PC-9 (cell line): ENCODE data around the gene MAN2C1. TPM values are rescaled to one million over a fixed set of nuclear protein-coding genes. Genes with fewer than 3 reads are reported as not detected.

ENCODE experiments used
- BruUV-seq: library from RNA; stranded (reverse); fragments of 400-500 nt; replicated peaks from 2 replicates; lab custom pipeline; 2021; lab: Mats Ljungman, UMichigan
- CTCF ChIA-PET: fragments of 300-600 bp; sonication (Branson Sonifier 250); formaldehyde crosslinking; loops from one replicate; lab custom pipeline; 2022; ENCODE audit warnings: antibody characterized with exemption; lab: Charles Lee
- POLR2A ChIA-PET: fragments of 300-600 bp; sonication (Branson Sonifier 250); formaldehyde crosslinking; loops from one replicate; lab custom pipeline; 2022; ENCODE audit warnings: antibody characterized with exemption; ENCODE audit not compliant: unreplicated experiment; lab: Charles Lee
- DNase-seq, 2 experiments: peaks; one replicate each; pipeline versions ENCODE4 v3.0.0 to v3.0.0-alpha.2; 2015 to 2022; ENCODE audit warnings: mixed read lengths in 1 of 2
- H2AFZ ChIP-seq: fragments of 200-600 bp; sonication (generic); 2 replicates; pipeline ENCODE4 v1.8.1; 2017; ENCODE audit warnings: antibody characterized with exemption
- H3F3A ChIP-seq: fragments of 200-600 bp; sonication (generic); 2 replicates; pipeline ENCODE4 v1.8.1; 2017; ENCODE audit warnings: antibody characterized with exemption, mild to moderate bottlenecking, low read depth; ENCODE audit not compliant: insufficient read depth
- H3K27ac ChIP-seq: fragments of 200-600 bp; sonication (generic); 2 replicates; pipeline ENCODE4 v1.6.1; 2016; ENCODE audit warnings: mixed run types
- H3K27me3 ChIP-seq: fragments of 200-600 bp; sonication (generic); 2 replicates; pipeline ENCODE4 v1.6.1; 2016; ENCODE audit warnings: low read depth, mixed run types; ENCODE audit not compliant: insufficient read depth
- H3K36me3 ChIP-seq: fragments of 200-600 bp; sonication (generic); 2 replicates; pipeline ENCODE4 v1.6.1; 2016; ENCODE audit warnings: low read depth, mixed run types
- H3K4me1 ChIP-seq: fragments of 200-600 bp; sonication (generic); replicated peaks from 2 replicates; pipeline ENCODE4 v1.6.1; 2016; ENCODE audit warnings: mixed run types; ENCODE audit not compliant: insufficient read depth
- H3K4me2 ChIP-seq: fragments of 200-600 bp; sonication (generic); 2 replicates; pipeline ENCODE4 v1.6.1; 2017; ENCODE audit warnings: mixed run types
- H3K4me3 ChIP-seq: fragments of 200-600 bp; sonication (generic); 2 replicates; pipeline ENCODE4 v1.6.1; 2016; ENCODE audit warnings: mixed run types
- H3K79me2 ChIP-seq: fragments of 200-600 bp; sonication (generic); 2 replicates; pipeline ENCODE4 v1.6.1; 2017; ENCODE audit warnings: low read depth, mixed run types
- H3K9me2 ChIP-seq: fragments of 200-600 bp; sonication (generic); 2 replicates; pipeline ENCODE4 v1.8.1; 2017; ENCODE audit warnings: mild to moderate bottlenecking; ENCODE audit not compliant: insufficient read depth
- H3K9me3 ChIP-seq: fragments of 200-600 bp; sonication (generic); 2 replicates; pipeline ENCODE4 v1.8.1; 2016; ENCODE audit warnings: low read depth; ENCODE audit not compliant: insufficient read depth
- H4K20me1 ChIP-seq: fragments of 200-600 bp; sonication (generic); 2 replicates; pipeline ENCODE4 v1.8.1; 2017; ENCODE audit not compliant: insufficient read depth
- EZH2 ChIP-seq: fragments of 200-600 bp; sonication (generic); IDR thresholded peaks from 2 replicates; pipeline ENCODE4 v1.8.0; 2017; ENCODE audit warnings: antibody characterized with exemption, low read depth
- intact Hi-C: fragments of 100-400 bp; cut with micrococcal nuclease; formaldehyde crosslinking; loops from one replicate; pipeline ENCODE4 v1.10.0; 2022; ENCODE audit not compliant: unreplicated experiment
- total RNA-seq: library from RNA; stranded (reverse); gene quantifications from 2 replicates; pipeline ENCODE4 v1.2.3, GENCODE V29; 2021
- TF ChIP-seq, protein P1 (sequence below): fragments of 200-600 bp; sonication (generic); conservative IDR thresholded peaks from 2 replicates; pipeline ENCODE4 v1.6.1; 2017; ENCODE audit warnings: mixed run types, antibody characterized with exemption, mild to moderate bottlenecking, moderate library complexity

MAN2C1 gene
- total RNA-seq, 1 experiment from 2014 or later: 94.3 TPM

DNA sequence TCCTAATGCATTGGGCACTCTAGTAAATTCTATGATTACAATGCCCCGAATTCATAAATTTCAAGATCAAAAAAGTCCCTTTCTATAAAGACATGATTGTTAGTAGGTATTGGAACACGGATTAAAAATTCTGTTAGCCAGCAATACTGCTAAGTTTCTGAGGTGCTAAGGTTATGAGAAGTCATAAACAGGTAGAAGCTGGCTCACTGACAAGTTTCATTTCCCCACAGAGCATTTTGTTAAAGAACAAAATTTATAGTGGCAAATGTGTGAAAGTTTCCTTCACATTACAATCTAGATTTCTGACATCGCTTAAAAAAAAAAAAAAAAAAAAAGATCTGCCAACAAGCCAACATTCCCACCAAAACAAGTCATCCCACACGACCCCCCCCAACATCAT is 12.4 kb upstream of the MAN2C1 start:
- Histone ChIP-seq H2AFZ (no peak overlapping the region), H3K4me2 (no peak overlapping the region), H3K79me2 (no peaks in the 10 kb centered on the region), H3K27ac (no peak overlapping the region), H3K4me3 (no peak overlapping the region), H3K36me3 (peaks cover 47% of the 10 kb centered on the region), H4K20me1 (peaks cover 7% of the 10 kb centered on the region; the same call in 1 of the 2 replicates), H3K4me1 (no peaks in the 10 kb centered on the region), H3K9me3 (no peaks in the 10 kb centered on the region), H3K9me2 (no peaks in the 10 kb centered on the region), H3F3A (peaks cover 10% of the 10 kb centered on the region; the same call in 1 of the 2 replicates), H3K27me3 (no peaks in the 10 kb centered on the region)
- ChIA-PET CTCF (no interaction called here), POLR2A (no interaction called here)
- no peak for DNase-seq
- TF ChIP-seq EZH2: no peak
- TF ChIP-seq, protein P1, sequence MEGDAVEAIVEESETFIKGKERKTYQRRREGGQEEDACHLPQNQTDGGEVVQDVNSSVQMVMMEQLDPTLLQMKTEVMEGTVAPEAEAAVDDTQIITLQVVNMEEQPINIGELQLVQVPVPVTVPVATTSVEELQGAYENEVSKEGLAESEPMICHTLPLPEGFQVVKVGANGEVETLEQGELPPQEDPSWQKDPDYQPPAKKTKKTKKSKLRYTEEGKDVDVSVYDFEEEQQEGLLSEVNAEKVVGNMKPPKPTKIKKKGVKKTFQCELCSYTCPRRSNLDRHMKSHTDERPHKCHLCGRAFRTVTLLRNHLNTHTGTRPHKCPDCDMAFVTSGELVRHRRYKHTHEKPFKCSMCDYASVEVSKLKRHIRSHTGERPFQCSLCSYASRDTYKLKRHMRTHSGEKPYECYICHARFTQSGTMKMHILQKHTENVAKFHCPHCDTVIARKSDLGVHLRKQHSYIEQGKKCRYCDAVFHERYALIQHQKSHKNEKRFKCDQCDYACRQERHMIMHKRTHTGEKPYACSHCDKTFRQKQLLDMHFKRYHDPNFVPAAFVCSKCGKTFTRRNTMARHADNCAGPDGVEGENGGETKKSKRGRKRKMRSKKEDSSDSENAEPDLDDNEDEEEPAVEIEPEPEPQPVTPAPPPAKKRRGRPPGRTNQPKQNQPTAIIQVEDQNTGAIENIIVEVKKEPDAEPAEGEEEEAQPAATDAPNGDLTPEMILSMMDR: no peak
- intact Hi-C loops: loop anchor here (10.0 kb wide), 1 partner anchor 54 kb away; no protein-coding TSS in a partner anchor
- BruUV-seq: no TSS peak

GRCh38 chr15:75371901-75372688 is 3.7 kb upstream of the MAN2C1 start:
- Histone ChIP-seq H4K20me1 (peaks cover 27% of the 10 kb centered on the region), H3K9me3 (no peaks in the 10 kb centered on the region), H2AFZ (no peak overlapping the region), H3K9me2 (no peaks in the 10 kb centered on the region), H3K27me3 (no peaks in the 10 kb centered on the region), H3K79me2 (peaks cover 22% of the 10 kb centered on the region), H3K4me1 (peaks cover 24% of the 10 kb centered on the region), H3K4me2 (no peak overlapping the region), H3K4me3 (no peak overlapping the region), H3F3A (peaks cover 33% of the 10 kb centered on the region), H3K36me3 (peaks cover 18% of the 10 kb centered on the region), H3K27ac (no peak overlapping the region)
- CTCF ChIA-PET: no interaction called here
- DNase-seq: no peak
- no TSS peak for BruUV-seq
- TF ChIP-seq, protein P1: no peak
- TF ChIP-seq EZH2: no peak
- intact Hi-C loops: no loop called here
- POLR2A ChIA-PET: interaction anchor here (0.6 kb wide), 1 partner anchor 248 kb away, joined by 3 read pairs; no protein-coding TSS in a partner anchor

GRCh38 chr15:75371486-75371885 is 3.1 kb upstream of the MAN2C1 start:
- Histone ChIP-seq H3K4me1 (peaks cover 25% of the 10 kb centered on the region), H3K4me3 (no peak overlapping the region), H3K9me3 (no peaks in the 10 kb centered on the region), H3K9me2 (no peaks in the 10 kb centered on the region), H3F3A (peaks cover 33% of the 10 kb centered on the region), H3K36me3 (peaks cover 14% of the 10 kb centered on the region), H2AFZ (no peak overlapping the region), H3K27me3 (no peaks in the 10 kb centered on the region), H3K79me2 (peaks cover 27% of the 10 kb centered on the region), H3K4me2 (no peak overlapping the region), H3K27ac (no peak overlapping the region), H4K20me1 (peaks cover 24% of the 10 kb centered on the region)
- no peak for DNase-seq
- ChIA-PET POLR2A (no interaction called here), CTCF (no interaction called here)
- TF ChIP-seq EZH2: no peak
- TF ChIP-seq, protein P1: no peak
- intact Hi-C loops: no loop called here
- BruUV-seq: no TSS peak
